AG09319 (cell line): Measurements from ENCODE around the gene SNRNP35.
"Not testable (repeated sequence)": the region's sequence is repeated elsewhere in the genome, so short reads cannot be mapped to it uniquely, and the experiment has no call there.

Source experiments
- DNase-seq: peaks from one replicate; pipeline ENCODE4 v3.0.0-alpha.2; 2010; ENCODE audit warnings: low read depth; ENCODE audit errors: extremely low read depth
- CTCF ChIP-seq: IDR thresholded peaks from 2 replicates; pipeline ENCODE4 v1.5.1; 2011; ENCODE audit warnings: low read depth, mild to moderate bottlenecking, inconsistent platforms, low read length, moderate library complexity

SNRNP35 gene

GRCh38 chr12:123475246-123475703 is 17.3 kb downstream of the SNRNP35 start:
- TF ChIP-seq CTCF = no peak
- DNase-seq = no peak

GRCh38 chr12:123478069-123478468 is 20.1 kb downstream of the SNRNP35 start:
- TF ChIP-seq CTCF = no peak
- DNase-seq = no peak

GRCh38 chr12:123478762-123479161 is 20.8 kb downstream of the SNRNP35 start:
- TF ChIP-seq CTCF = no peak
- DNase-seq = no peak

- DNase-seq = no peak
- TF ChIP-seq CTCF = no peak
Measured at GRCh38 chr12:123479442-123480180, 21.7 kb downstream of the SNRNP35 start.

GRCh38 chr12:123481251-123481650 is 23.3 kb downstream of the SNRNP35 start:
- not testable (repeated sequence) for DNase-seq

GRCh38 chr12:123482876-123483275 is 24.9 kb downstream of the SNRNP35 start:
- DNase-seq = no peak
- TF ChIP-seq CTCF = no peak

GRCh38 chr12:123483602-123484248 is 25.8 kb downstream of the SNRNP35 start:
- no peak for TF ChIP-seq CTCF
- DNase-seq = no peak
